Kasumi-1 (cell line): ENCODE results near the gene ELFN1.

Experiments used
- DNase-seq, 2 experiments: peaks; one replicate each; lab custom pipeline; 2025; lab: John Stamatoyannopoulos, UW

The ELFN1 gene

GRCh38 chr7:1694611-1695511 lies 24.8 kb downstream of the ELFN1 start:
- no peak for DNase-seq

GRCh38 chr7:1695800-1696454 lies 25.9 kb downstream of the ELFN1 start:
- DNase-seq, result no peak

- no peak for DNase-seq
Observed at GRCh38 chr7:1696671-1697498, 26.8 kb downstream of the ELFN1 start.

- DNase-seq, result no peak
Observed at GRCh38 chr7:1697499-1698125, 27.5 kb downstream of the ELFN1 start.

GRCh38 chr7:1698201-1698600 lies 28.1 kb downstream of the ELFN1 start:
- no peak for DNase-seq

GRCh38 chr7:1698951-1699350 lies 28.9 kb downstream of the ELFN1 start:
- no peak for DNase-seq

- DNase-seq, result no peak
Observed at GRCh38 chr7:1700086-1700485, 30.0 kb downstream of the ELFN1 start.

GRCh38 chr7:1700536-1701333 lies 30.7 kb downstream of the ELFN1 start:
- DNase-seq, result no peak

GRCh38 chr7:1702652-1703051 lies 32.6 kb downstream of the ELFN1 start:
- DNase-seq, result no peak

- no peak for DNase-seq
Observed at GRCh38 chr7:1703441-1703840, 33.4 kb downstream of the ELFN1 start.

GRCh38 chr7:1703871-1704810 lies 34.1 kb downstream of the ELFN1 start:
- no peak for DNase-seq

- no peak for DNase-seq
Observed at GRCh38 chr7:1704811-1705738, 35.0 kb downstream of the ELFN1 start.

- no peak for DNase-seq
Observed at GRCh38 chr7:1705856-1706255, 35.8 kb downstream of the ELFN1 start.

GRCh38 chr7:1706381-1706720 lies 36.3 kb downstream of the ELFN1 start:
- DNase-seq, result no peak

GRCh38 chr7:1706721-1707613 lies 36.9 kb downstream of the ELFN1 start:
- DNase-seq, result no peak

- no peak for DNase-seq
Observed at GRCh38 chr7:1707756-1708595, 37.9 kb downstream of the ELFN1 start.

- no peak for DNase-seq
Observed at GRCh38 chr7:1708596-1709251, 38.6 kb downstream of the ELFN1 start.
